Measurements from ENCODE around the gene MYL3. TPM values are rescaled to one million over a fixed set of nuclear protein-coding genes. Genes with fewer than 3 reads are reported as not detected.

Gene MYL3
- total and polyA plus RNA-seq, 2 donors (not counting 1 experiment from before 2014, with no cell fraction given), result not detected

DNA sequence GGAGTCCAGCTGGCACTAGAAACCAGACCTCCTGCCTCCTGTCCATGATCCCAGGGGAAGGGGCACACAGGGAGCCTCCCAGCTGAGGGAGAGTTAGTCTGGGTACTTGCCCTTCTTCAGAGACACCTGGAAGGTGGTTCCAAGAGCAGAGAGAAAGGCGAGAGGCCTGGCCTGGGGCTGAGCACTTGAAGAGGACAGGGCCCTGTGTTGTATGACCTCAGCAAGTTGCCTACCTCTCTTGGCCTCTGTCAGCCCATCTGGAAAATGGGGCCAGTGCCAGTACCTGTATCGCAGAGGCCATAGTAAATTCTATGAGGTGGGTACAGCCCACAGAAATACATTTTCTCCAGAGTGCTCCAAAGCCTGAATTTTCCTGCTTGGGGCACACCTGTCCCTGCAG is 33.8 kb upstream of the MYL3 start:
- CTCF ChIA-PET, result no interaction called here
- Mint-ChIP-seq H3K27me3 (peaks cover 38% of the 10 kb centered on the region), H3K9me3 (ENCODE audit: insufficient read depth) (no peaks in the 10 kb centered on the region)

DNA sequence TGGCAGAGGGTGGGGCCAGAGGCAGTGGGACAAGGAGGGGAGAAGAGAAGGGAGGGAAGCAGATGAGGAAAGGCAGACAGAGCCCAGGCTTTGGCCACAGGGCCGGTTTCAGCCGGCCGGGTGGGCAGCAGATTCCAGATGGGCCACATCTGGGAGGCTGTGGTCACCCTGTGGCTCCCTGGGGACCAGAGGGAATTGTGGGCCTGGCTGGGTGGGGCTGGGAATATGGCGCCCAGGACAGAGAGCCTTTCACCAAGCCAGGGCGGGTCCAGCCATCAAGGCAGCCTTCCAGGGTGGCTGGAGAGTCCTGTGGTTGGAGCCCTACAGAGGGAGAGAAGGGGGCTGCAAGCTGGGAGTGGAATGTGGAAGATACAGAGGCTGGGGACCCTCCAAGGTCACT is 33.1 kb upstream of the MYL3 start:
- ChIA-PET POLR2A (no interaction called here), CTCF (interaction anchor here (0.5 to 2.7 kb wide), 10 partner anchors 13 to 469 kb away, joined by 3 to 30 read pairs (median 7); no protein-coding TSS in a partner anchor)
- no peaks in the 10 kb centered on the region for H3K36me3 ChIP-seq (replicated peaks in 1 of 2; ENCODE audit: control extremely low read depth in 1 of 2, control insufficient read depth in 1 of 2, extremely low read depth in 1 of 2, insufficient read depth in 2 of 2, low read length in 1 of 2)
- 89% methylated on average over 5 of the region's 5 CpGs for WGBS (ENCODE audit: insufficient coverage)
- H3K4me3 ChIP-seq (ENCODE audit: control extremely low read depth in 1 of 5, extremely low read depth in 1 of 5, insufficient read depth in 1 of 5, low read depth in 2 of 5, low read length in 4 of 5), result no peak overlapping the region
- no peak overlapping the region for H3K4me3 Mint-ChIP-seq
- intact Hi-C loops (cut with micrococcal nuclease), result no loop called here
- peaks cover 44% of the 10 kb centered on the region for H3K27me3 Mint-ChIP-seq
- DNase-seq (no peak), ATAC-seq (ENCODE audit: low read depth) (no peak)
- H3K79me2 ChIP-seq (ENCODE audit: control insufficient read depth, insufficient read depth, low read length), result no peaks in the 10 kb centered on the region
- H3K27ac ChIP-seq (ENCODE audit: low read length in 2 of 2), result no peak overlapping the region
- H2AFZ ChIP-seq (ENCODE audit: insufficient read depth, low read depth, low read length, poor library complexity, severe bottlenecking), result no peak overlapping the region
- peaks cover 23 to 26% of the 10 kb centered on the region in 2 donors for H3K4me1 ChIP-seq (ENCODE audit: control insufficient read depth in 2 of 2, insufficient read depth in 2 of 2, low read length in 2 of 2)
- H3K9me3 ChIP-seq (ENCODE audit: control extremely low read depth in 1 of 3, control insufficient read depth in 2 of 3, insufficient read depth in 1 of 3, low read length in 2 of 3), result peaks cover 0 to 6% (median 0%) of the 10 kb centered on the region in 3 donors
- H3K9me3 Mint-ChIP-seq (ENCODE audit: insufficient read depth), result no peaks in the 10 kb centered on the region
- no peaks in the 10 kb centered on the region for H4K20me1 ChIP-seq (ENCODE audit: control insufficient read depth, insufficient read depth, low read length, poor library complexity, severe bottlenecking)
- no peak overlapping the region for H3K4me2 ChIP-seq (replicated peaks; ENCODE audit: low read depth, low read length, poor library complexity, severe bottlenecking)
- peaks cover 0 to 53% (median 18%) of the 10 kb centered on the region in 4 experiments for H3K27me3 ChIP-seq (replicated peaks in 1 of 4; ENCODE audit: control extremely low read depth in 1 of 4, control insufficient read depth in 3 of 4, insufficient read depth in 4 of 4, low read length in 3 of 4)
- H3K4me1 Mint-ChIP-seq, result peaks cover 26% of the 10 kb centered on the region
- H3K9ac ChIP-seq (ENCODE audit: low read length), result no peak overlapping the region
- TF ChIP-seq, protein P1, sequence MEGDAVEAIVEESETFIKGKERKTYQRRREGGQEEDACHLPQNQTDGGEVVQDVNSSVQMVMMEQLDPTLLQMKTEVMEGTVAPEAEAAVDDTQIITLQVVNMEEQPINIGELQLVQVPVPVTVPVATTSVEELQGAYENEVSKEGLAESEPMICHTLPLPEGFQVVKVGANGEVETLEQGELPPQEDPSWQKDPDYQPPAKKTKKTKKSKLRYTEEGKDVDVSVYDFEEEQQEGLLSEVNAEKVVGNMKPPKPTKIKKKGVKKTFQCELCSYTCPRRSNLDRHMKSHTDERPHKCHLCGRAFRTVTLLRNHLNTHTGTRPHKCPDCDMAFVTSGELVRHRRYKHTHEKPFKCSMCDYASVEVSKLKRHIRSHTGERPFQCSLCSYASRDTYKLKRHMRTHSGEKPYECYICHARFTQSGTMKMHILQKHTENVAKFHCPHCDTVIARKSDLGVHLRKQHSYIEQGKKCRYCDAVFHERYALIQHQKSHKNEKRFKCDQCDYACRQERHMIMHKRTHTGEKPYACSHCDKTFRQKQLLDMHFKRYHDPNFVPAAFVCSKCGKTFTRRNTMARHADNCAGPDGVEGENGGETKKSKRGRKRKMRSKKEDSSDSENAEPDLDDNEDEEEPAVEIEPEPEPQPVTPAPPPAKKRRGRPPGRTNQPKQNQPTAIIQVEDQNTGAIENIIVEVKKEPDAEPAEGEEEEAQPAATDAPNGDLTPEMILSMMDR (IDR thresholded peaks at IDR 0.05), result no peak
- H3K27ac Mint-ChIP-seq, result no peak overlapping the region

More for the DNA sequence above, 33.8 kb upstream of the MYL3 start:
- H3K4me1 Mint-ChIP-seq, result peaks cover 19% of the 10 kb centered on the region
- POLR2A ChIA-PET, result no interaction called here
- H3K4me1 ChIP-seq (ENCODE audit: control insufficient read depth in 2 of 2, insufficient read depth in 2 of 2, low read length in 2 of 2), result peaks cover 20 to 21% of the 10 kb centered on the region in 2 donors
- H3K9me3 ChIP-seq (ENCODE audit: control extremely low read depth in 1 of 3, control insufficient read depth in 2 of 3, insufficient read depth in 1 of 3, low read length in 2 of 3), result peaks cover 0 to 6% (median 0%) of the 10 kb centered on the region in 3 donors
- intact Hi-C loops (cut with micrococcal nuclease), result no loop called here
- H3K9ac ChIP-seq (ENCODE audit: low read length), result no peak overlapping the region
- H3K36me3 ChIP-seq (replicated peaks in 1 of 2; ENCODE audit: control extremely low read depth in 1 of 2, control insufficient read depth in 1 of 2, extremely low read depth in 1 of 2, insufficient read depth in 2 of 2, low read length in 1 of 2), result no peaks in the 10 kb centered on the region
- no peaks in the 10 kb centered on the region for H4K20me1 ChIP-seq (ENCODE audit: control insufficient read depth, insufficient read depth, low read length, poor library complexity, severe bottlenecking)
- DNase-seq (no peak), ATAC-seq (ENCODE audit: low read depth) (no peak)
- no peak overlapping the region for H3K27ac Mint-ChIP-seq
- no peak for TF ChIP-seq EZH2 (IDR thresholded peaks at IDR 0.05; ENCODE audit: borderline replicate concordance, insufficient read depth, low read depth, low read length, poor library complexity, severe bottlenecking)
- TF ChIP-seq, protein P1 (IDR thresholded peaks at IDR 0.05), result no peak
- no peak overlapping the region for H3K27ac ChIP-seq (ENCODE audit: low read length in 2 of 2)
- H3K4me2 ChIP-seq (replicated peaks; ENCODE audit: low read depth, low read length, poor library complexity, severe bottlenecking), result no peak overlapping the region
- H2AFZ ChIP-seq (ENCODE audit: insufficient read depth, low read depth, low read length, poor library complexity, severe bottlenecking), result no peak overlapping the region
- H3K27me3 ChIP-seq (replicated peaks in 1 of 4; ENCODE audit: control extremely low read depth in 1 of 4, control insufficient read depth in 3 of 4, insufficient read depth in 4 of 4, low read length in 3 of 4), result peaks cover 0 to 47% (median 13%) of the 10 kb centered on the region in 4 experiments
- no peak overlapping the region for H3K4me3 ChIP-seq (ENCODE audit: control extremely low read depth in 1 of 5, extremely low read depth in 1 of 5, insufficient read depth in 1 of 5, low read depth in 2 of 5, low read length in 4 of 5)
- no peaks in the 10 kb centered on the region for H3K79me2 ChIP-seq (ENCODE audit: control insufficient read depth, insufficient read depth, low read length)
- WGBS (ENCODE audit: insufficient coverage), result 80% methylated on average over 2 of the region's 2 CpGs
- no peak overlapping the region for H3K4me3 Mint-ChIP-seq
